Loucy (cell line): ENCODE measurements around the gene XXYLT1.

ENCODE experiments used
- H2AFZ ChIP-seq: fragments of 200-600 bp; sonication (generic); 2 replicates; pipeline ENCODE4 v1.6.0; 2016; ENCODE audit warnings: antibody characterized with exemption, mild to moderate bottlenecking, low read length, moderate library complexity
- H3F3A ChIP-seq: fragments of 200-600 bp; 2 replicates; pipeline ENCODE4 v1.6.0; 2016; ENCODE audit warnings: antibody characterized with exemption, low read depth, mild to moderate bottlenecking
- H3K27me3 ChIP-seq: fragments of 200-600 bp; sonication (generic); 2 replicates; pipeline ENCODE4 v1.6.1; 2014; ENCODE audit warnings: low read length, mild to moderate bottlenecking; ENCODE audit not compliant: insufficient read depth, poor library complexity, severe bottlenecking
- H3K36me3 ChIP-seq: fragments of 200-600 bp; sonication (generic); 2 replicates; pipeline ENCODE4 v1.6.1; 2016; ENCODE audit warnings: low read length; ENCODE audit not compliant: insufficient read depth
- H3K4me1 ChIP-seq: fragments of 200-600 bp; sonication (generic); 2 replicates; pipeline ENCODE4 v1.5.1; 2014; ENCODE audit warnings: low read length, mild to moderate bottlenecking; ENCODE audit not compliant: insufficient read depth, poor library complexity, severe bottlenecking
- H3K4me2 ChIP-seq: fragments of 200-600 bp; sonication (generic); 2 replicates; pipeline ENCODE4 v1.6.0; 2014; ENCODE audit warnings: antibody characterized with exemption, low read length, low read depth, mild to moderate bottlenecking; ENCODE audit not compliant: poor library complexity, severe bottlenecking
- H3K4me3 ChIP-seq: fragments of 200-600 bp; sonication (generic); 2 replicates; pipeline ENCODE4 v1.5.1; 2014; ENCODE audit warnings: low read length, mild to moderate bottlenecking, mixed read lengths; ENCODE audit not compliant: poor library complexity, severe bottlenecking
- H3K79me2 ChIP-seq: fragments of 200-600 bp; sonication (generic); 2 replicates; pipeline ENCODE4 v1.6.1; 2014; ENCODE audit warnings: low read length; ENCODE audit not compliant: insufficient read depth
- H3K9ac ChIP-seq: fragments of 200-600 bp; sonication (generic); 2 replicates; pipeline ENCODE4 v1.6.0; 2014; ENCODE audit warnings: mild to moderate bottlenecking, low read depth, low read length, moderate library complexity; ENCODE audit not compliant: poor library complexity, severe bottlenecking
- H3K9me2 ChIP-seq: fragments of 200-600 bp; sonication (generic); replicated peaks from 2 replicates; pipeline ENCODE4 v1.6.1; 2016; ENCODE audit warnings: low read depth, low read length, mixed read lengths
- H3K9me3 ChIP-seq: fragments of 200-600 bp; sonication (generic); 2 replicates; pipeline ENCODE4 v1.6.1; 2014; ENCODE audit warnings: mild to moderate bottlenecking, antibody characterized with exemption, low read length, low read depth; ENCODE audit not compliant: insufficient read depth
- H4K20me1 ChIP-seq: fragments of 200-600 bp; sonication (generic); 2 replicates; pipeline ENCODE4 v1.6.0; 2014; ENCODE audit warnings: antibody characterized with exemption, low read length, mild to moderate bottlenecking; ENCODE audit not compliant: insufficient read depth, poor library complexity, severe bottlenecking
- EZH2phosphoT487 ChIP-seq: fragments of 200-600 bp; IDR thresholded peaks from 2 replicates; pipeline ENCODE4 v1.6.1; 2018; ENCODE audit warnings: antibody characterized with exemption, mild to moderate bottlenecking, moderate library complexity, borderline replicate concordance
- TF ChIP-seq, protein P1 (sequence below): fragments of 200-600 bp; sonication (generic); conservative IDR thresholded peaks from 2 replicates; pipeline ENCODE4 v1.5.1; 2014; ENCODE audit warnings: mild to moderate bottlenecking, antibody characterized with exemption, low read length

XXYLT1 gene

DNA sequence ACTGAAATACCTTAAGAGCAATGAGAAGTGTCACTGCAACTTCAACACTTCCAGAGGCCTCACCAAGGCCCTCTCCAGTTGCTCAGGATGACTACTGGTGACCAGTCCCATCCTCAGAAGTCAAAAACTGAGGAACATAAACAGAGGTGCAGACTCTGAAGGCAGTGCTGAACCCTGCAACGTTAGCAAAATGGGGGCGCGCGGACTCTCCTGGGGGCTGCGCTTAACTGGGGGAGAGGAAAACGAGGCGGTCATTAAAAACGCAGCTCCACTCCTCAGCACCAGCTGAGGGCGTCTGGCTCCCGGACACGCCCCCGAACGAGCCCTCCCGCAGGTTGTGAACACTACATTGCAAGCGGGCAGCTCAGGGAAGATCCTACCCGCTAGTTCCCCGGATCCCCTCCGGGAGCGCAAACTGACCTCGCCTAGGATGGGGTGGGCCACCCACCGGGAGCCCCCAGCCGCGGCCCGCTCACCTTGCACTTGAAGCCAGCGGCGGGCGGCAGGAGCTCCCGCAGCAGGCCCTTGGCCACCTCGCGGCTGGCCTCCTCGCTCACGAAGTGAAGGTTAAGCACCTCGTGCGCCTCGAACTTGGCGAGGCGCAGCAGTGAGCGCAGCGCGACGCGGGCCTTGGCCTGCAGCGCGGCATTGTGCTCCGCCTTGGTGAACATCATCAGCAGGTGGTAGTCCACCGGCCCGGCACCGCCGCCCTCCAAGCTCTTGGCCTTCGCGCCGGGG lies 711 bp downstream of the XXYLT1 start:
- H3K79me2 ChIP-seq = peaks cover 51% of the 10 kb centered on the region
- no peaks in the 10 kb centered on the region for H3F3A ChIP-seq
- H3K36me3 ChIP-seq = no peaks in the 10 kb centered on the region
- TF ChIP-seq EZH2phosphoT487 = no peak
- TF ChIP-seq, protein P1, sequence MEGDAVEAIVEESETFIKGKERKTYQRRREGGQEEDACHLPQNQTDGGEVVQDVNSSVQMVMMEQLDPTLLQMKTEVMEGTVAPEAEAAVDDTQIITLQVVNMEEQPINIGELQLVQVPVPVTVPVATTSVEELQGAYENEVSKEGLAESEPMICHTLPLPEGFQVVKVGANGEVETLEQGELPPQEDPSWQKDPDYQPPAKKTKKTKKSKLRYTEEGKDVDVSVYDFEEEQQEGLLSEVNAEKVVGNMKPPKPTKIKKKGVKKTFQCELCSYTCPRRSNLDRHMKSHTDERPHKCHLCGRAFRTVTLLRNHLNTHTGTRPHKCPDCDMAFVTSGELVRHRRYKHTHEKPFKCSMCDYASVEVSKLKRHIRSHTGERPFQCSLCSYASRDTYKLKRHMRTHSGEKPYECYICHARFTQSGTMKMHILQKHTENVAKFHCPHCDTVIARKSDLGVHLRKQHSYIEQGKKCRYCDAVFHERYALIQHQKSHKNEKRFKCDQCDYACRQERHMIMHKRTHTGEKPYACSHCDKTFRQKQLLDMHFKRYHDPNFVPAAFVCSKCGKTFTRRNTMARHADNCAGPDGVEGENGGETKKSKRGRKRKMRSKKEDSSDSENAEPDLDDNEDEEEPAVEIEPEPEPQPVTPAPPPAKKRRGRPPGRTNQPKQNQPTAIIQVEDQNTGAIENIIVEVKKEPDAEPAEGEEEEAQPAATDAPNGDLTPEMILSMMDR = peak; percentile 19; the same call in 1 of the 2 replicates
- no peaks in the 10 kb centered on the region for H3K27me3 ChIP-seq
- H4K20me1 ChIP-seq = peaks cover 14% of the 10 kb centered on the region
- H3K9ac ChIP-seq = peak overlapping the region; percentile 76
- no peaks in the 10 kb centered on the region for H3K9me2 ChIP-seq
- H3K4me2 ChIP-seq = peak overlapping the region; percentile 95
- H3K9me3 ChIP-seq = no peaks in the 10 kb centered on the region
- H2AFZ ChIP-seq = peak overlapping the region; percentile 53
- peak overlapping the region; percentile 92 for H3K4me3 ChIP-seq
- H3K4me1 ChIP-seq = peaks cover 50% of the 10 kb centered on the region

DNA sequence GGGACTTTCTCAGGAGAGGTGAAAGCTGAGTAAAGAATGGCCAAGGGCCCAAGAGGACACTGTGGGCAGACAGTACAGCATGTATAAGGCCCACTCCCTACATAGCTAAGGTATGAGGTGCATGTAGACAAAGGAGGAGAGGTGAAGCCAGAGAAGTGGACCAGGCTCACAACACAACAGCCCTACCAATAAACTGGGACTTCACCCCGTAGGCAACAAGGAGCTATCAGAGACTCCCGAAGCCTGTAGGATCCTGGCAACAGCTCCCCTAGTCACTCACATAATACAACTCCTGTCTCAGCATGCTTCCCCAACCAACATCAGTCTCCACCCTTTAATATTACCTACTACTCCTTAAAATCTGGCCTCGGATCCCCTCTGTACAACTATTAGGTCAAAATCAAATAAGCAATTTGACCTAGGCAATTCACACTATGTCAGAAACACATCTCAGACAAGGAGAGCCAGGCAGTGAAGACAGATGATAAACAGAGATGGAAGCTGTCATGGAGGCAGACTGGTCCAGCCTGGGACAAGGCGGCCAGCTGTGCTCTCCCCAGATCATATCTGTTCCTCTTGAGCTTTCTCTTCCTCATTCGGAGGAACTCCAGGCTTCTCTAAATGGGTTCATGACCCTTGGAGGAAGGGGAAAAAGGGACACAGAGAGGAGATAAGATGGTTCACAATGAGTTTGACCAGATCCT lies 1.4 kb downstream of the XXYLT1 start:
- no peak overlapping the region for H2AFZ ChIP-seq
- H3K36me3 ChIP-seq = no peaks in the 10 kb centered on the region
- peaks cover 52% of the 10 kb centered on the region for H3K4me1 ChIP-seq
- H4K20me1 ChIP-seq = peaks cover 14% of the 10 kb centered on the region
- H3K79me2 ChIP-seq = peaks cover 58% of the 10 kb centered on the region
- no peaks in the 10 kb centered on the region for H3K9me3 ChIP-seq
- H3K9ac ChIP-seq = peak overlapping the region; percentile 76
- TF ChIP-seq, protein P1 = no peak
- no peak for TF ChIP-seq EZH2phosphoT487
- H3K27me3 ChIP-seq = no peaks in the 10 kb centered on the region
- H3F3A ChIP-seq = no peaks in the 10 kb centered on the region
- H3K9me2 ChIP-seq = no peaks in the 10 kb centered on the region
- peak overlapping the region; percentile 95 for H3K4me2 ChIP-seq
- H3K4me3 ChIP-seq = peak overlapping the region; percentile 92

DNA sequence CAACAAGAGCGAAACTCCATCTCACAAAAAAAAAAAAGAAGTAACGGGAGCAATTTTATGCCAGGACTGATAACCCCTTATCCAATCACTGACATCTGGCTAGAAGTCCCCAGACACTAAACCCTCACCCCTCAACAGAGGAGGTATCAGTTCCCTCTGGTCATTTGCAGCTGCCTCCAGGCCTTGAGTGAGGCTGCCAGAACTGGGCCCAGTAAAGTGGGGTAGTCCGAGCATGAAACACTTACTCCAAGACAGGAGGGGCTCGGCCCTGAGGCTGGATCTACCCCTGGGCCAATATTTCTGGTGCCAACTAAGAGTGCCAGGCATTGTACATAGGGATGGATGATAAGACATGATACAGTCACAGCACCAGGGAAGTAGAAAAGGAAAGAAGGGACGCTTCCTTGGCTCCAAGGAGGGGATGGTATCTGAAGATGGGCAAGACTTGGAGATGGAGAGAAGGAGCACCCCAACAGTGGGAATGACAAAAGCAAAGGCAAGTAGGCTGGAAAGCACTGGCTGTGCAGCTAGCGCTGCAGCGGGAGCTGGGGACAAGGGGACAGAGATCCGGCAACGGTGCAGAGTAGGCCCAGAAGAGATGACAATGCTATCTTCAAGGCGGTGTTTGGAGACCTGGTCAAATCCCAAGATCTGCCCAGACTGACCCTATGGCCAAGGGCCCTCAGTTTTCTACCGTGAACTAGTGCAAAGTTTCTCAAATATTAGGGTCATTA lies 2.2 kb downstream of the XXYLT1 start:
- no peaks in the 10 kb centered on the region for H3F3A ChIP-seq
- H3K4me3 ChIP-seq = peak overlapping the region; percentile 92
- H3K9me3 ChIP-seq = no peaks in the 10 kb centered on the region
- no peaks in the 10 kb centered on the region for H3K27me3 ChIP-seq
- peaks cover 14% of the 10 kb centered on the region for H4K20me1 ChIP-seq
- H3K9me2 ChIP-seq = no peaks in the 10 kb centered on the region
- peak overlapping the region; percentile 95 for H3K4me2 ChIP-seq
- TF ChIP-seq EZH2phosphoT487 = no peak
- TF ChIP-seq, protein P1 = no peak
- H3K4me1 ChIP-seq = peaks cover 59% of the 10 kb centered on the region
- peak overlapping the region; percentile 76 for H3K9ac ChIP-seq
- H3K36me3 ChIP-seq = no peaks in the 10 kb centered on the region
- no peak overlapping the region for H2AFZ ChIP-seq
- H3K79me2 ChIP-seq = peaks cover 66% of the 10 kb centered on the region
